Measurements from ENCODE around the gene BHLHE40.

- TF ChIP-seq, protein P1, sequence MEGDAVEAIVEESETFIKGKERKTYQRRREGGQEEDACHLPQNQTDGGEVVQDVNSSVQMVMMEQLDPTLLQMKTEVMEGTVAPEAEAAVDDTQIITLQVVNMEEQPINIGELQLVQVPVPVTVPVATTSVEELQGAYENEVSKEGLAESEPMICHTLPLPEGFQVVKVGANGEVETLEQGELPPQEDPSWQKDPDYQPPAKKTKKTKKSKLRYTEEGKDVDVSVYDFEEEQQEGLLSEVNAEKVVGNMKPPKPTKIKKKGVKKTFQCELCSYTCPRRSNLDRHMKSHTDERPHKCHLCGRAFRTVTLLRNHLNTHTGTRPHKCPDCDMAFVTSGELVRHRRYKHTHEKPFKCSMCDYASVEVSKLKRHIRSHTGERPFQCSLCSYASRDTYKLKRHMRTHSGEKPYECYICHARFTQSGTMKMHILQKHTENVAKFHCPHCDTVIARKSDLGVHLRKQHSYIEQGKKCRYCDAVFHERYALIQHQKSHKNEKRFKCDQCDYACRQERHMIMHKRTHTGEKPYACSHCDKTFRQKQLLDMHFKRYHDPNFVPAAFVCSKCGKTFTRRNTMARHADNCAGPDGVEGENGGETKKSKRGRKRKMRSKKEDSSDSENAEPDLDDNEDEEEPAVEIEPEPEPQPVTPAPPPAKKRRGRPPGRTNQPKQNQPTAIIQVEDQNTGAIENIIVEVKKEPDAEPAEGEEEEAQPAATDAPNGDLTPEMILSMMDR (IDR thresholded peaks at IDR 0.05), result no peak
- TF ChIP-seq POLR2A (IDR thresholded peaks at IDR 0.05), result no peak
These were observed 17.6 kb downstream of the BHLHE40 start for GRCh38 chr3:4996771-4997291.
